Amygdala (tissue), 56 donors: ENCODE measurements around the gene QSOX1.
A peak's percentile ranks its signal among the peaks of the same experiment; 100 is the strongest.

ENCODE experiments used
- DNase-seq, 56 donors: peaks; one replicate each; lab custom pipeline; 2025; lab: John Stamatoyannopoulos, UW

The QSOX1 gene

DNA sequence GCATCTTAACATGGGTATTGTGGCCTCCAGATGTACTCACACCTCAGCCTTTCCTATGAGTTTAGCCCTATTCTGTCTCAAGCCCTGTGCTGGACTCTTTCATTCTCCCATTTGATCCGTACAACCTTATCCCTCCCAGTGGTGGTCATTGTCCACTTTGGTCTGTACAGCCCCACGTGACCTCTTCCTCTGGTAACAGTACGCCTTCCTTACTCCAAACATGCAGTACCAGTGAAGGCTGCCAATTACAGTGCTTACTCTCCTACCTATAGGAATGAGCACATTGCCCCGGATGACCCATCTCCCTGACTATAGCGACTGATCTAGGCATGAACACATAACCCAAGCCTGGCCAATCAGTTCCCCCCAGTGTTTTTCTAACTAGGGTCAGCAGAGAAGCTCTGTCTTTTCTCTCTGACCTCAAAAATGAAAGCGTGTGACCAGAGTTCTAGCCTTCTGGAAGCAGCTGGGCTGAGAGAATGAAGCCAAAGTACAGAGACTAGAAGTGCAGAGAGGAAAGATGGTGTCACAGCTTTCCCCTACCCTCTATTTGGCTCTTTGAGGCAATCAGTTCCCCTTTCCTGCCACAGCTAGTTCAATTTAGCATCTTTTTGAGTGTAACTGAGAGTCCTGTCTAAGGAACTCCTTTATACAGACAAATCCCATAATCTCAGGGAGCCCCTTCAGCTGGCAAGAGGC lies 9.9 kb upstream of the QSOX1 start:
- no peak for DNase-seq

DNA sequence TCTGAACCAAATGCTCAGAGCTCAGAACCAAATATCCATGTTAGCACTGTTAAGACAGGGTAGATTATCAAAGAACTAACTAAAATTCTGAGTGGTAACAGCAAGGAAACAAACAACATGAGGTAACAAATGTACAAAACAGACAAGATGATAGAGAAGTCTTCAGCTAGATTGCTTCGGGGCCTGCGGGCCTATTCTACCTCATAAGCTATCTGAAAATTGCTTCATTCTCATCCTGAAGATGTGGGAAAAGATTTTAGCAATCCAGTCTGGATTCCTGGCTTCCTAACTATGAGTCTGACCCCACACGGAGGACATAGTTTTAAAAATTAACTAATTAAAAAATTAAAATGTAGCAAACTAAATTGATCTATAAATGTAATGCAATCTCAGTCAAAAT lies 9.2 kb upstream of the QSOX1 start:
- no peak for DNase-seq

DNA sequence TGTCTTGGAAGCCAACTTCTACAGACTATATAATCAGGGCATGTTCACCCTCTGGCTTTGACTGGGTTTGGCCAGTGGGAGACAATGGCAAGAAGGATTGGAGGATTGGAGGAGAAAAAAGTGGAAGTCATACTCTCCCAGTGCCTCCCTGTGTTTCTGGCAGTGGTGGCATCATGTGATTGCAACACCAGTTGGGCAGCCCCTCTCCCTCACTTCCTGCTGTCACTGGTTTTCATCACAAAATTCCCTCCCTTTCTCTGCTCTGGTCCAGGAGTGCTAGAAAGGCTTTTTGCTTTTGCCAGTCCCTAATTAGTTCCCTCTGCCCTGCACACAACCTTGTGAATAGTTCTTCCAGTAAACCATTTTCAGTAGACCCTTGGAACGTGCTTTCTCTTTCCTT lies 3.7 kb upstream of the QSOX1 start:
- DNase-seq: no peak

DNA sequence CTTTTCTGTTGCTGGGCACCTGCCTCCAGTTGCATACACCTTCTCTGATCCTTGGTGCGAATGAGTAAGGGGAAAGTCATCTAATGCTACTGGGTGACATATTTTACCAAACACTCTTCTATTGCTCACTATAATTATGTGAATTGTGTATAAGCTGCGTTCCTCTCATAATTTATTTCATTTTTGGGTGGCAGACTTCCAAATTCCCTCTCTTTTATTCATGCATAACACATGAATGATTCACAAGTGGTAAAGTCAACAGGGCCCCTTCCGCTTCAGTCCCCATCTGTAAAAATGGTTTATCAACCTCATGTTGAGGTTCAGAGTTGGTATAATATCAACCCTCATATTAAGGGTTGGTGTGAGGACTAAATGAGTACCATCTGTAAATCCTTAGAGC lies 3.2 kb upstream of the QSOX1 start:
- DNase-seq: no peak

GRCh38 chr1:180152588-180152987 lies 2.1 kb upstream of the QSOX1 start:
- DNase-seq: no peak

GRCh38 chr1:180153032-180153431 lies 1.6 kb upstream of the QSOX1 start:
- no peak for DNase-seq

DNA sequence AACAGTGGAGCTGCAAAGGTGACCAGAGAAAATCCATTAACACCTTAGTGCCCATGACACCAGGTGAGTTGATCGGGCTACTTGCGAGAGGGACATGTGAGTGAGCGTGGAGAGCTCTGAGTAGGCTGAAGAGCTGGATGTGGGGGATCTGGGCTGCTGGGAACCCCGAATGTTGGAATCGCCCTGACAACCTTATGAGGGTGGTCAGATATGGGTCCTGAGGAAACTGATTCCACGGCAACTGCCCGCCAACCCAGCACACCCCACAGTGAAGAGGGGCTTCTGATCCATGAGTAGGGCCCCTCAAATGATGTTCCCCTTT lies 705 bp upstream of the QSOX1 start:
- DNase-seq: peak in 1 of 56 donors; percentile 54

DNA sequence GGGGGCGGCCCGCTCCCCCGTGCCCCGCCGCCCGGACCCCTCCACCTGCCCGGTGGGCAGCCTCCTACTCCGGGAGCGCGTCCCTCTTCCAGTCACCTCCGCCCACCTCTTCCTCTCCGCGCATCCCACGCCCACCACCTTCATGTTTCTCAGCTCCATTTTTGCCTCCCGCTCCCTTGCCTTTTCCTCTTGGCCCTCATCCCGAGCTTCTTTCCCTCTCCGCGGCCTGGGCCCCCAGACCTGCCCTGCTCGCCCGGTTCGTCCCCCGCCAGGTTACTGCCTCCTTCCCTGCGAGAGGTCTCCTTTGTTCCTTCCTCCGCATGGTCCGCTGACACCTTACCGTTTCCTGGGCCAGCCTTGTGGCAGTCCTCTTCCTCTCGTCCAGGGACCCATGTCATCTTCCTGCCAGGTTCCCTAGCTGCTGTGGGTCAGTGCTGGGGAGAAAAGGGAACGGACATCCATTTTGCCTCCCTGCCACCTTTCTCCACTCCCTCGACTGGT lies 563 bp downstream of the QSOX1 start:
- peak in 6 of 56 donors; percentile 33 to 68 (median 44) for DNase-seq

DNA sequence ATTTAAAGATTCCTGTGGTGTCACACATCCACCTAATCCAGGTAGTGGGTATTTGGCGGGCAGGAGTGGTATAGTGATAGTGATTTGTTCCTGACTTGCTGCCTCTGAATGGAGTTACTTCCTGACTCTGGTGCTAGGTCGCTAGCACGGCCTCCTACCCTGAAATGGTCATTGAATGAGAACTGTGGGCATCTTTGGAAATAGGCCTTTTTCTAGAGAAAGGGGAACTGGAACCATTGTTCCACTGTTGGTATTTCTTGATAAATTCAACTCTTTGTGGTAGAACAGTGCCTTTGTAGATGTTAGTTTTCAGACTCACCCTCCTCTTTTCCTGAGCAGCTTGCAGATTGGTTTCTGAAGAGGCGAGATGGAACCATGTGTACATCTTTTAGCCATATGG lies 1.5 kb downstream of the QSOX1 start:
- DNase-seq: no peak

DNA sequence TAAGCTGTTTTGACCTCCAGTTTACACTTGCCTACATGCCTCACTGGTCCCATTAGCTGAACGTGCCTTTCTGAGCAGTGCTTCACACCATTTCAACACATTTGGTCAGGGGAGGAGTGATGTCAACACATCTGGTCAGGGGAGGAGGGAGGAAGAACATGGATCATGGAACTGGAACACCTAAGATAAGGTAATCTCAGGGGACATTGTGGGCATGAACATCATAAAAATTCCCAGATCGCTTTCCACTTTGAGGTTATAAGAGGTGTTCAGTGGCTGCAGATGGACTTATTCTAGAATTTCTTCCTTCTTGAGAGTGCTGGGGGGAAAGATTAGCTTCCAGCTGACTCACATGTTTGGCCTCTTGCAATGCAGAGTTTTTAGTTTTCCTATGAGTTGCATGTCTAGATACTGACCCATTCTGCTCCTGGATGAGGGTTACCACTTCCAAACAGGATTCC lies 2.0 kb downstream of the QSOX1 start:
- DNase-seq: no peak

DNA sequence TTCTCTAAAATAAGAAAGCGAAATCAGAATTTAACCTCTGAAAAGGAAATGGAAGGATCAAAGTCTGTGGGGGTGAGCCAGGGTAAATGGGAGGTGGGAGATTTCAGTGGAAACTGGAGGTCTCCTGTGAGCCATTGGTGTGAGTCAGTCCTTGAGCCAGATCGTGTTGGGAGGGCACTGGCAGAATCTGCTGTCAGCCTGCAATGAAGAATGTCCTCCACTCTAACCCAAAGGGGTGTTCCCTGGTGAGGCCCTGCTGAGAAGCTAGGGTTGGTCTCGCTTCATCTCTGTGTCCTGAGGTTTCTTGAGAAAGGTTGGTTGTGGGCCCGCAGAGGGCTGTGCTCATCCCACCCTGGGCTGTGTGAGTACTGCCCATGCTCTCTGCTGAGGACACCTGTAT lies 2.4 kb downstream of the QSOX1 start:
- DNase-seq: no peak

DNA sequence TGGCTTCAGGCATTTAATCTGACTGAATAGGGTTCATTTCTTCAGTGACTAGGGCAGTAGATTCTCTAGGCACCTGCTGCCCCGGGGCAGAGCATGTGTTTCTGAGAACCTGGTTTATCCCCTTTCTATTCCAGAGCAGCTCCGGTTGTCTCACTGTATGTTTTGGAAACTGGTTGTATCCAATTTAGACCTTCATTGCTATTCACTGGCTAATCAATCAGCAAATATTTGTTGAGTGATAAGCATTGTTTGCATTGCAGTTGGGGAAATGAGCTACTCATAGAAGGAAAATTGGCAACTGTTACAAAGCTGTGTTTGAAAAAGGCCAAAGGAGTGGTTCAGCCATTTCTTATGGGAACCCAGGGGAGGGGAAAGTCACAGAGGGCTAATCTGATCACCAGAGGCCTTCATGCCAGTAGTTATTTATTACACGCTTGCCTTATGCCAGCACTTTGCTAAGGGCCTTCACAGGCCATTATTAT lies 2.9 kb downstream of the QSOX1 start:
- no peak for DNase-seq

DNA sequence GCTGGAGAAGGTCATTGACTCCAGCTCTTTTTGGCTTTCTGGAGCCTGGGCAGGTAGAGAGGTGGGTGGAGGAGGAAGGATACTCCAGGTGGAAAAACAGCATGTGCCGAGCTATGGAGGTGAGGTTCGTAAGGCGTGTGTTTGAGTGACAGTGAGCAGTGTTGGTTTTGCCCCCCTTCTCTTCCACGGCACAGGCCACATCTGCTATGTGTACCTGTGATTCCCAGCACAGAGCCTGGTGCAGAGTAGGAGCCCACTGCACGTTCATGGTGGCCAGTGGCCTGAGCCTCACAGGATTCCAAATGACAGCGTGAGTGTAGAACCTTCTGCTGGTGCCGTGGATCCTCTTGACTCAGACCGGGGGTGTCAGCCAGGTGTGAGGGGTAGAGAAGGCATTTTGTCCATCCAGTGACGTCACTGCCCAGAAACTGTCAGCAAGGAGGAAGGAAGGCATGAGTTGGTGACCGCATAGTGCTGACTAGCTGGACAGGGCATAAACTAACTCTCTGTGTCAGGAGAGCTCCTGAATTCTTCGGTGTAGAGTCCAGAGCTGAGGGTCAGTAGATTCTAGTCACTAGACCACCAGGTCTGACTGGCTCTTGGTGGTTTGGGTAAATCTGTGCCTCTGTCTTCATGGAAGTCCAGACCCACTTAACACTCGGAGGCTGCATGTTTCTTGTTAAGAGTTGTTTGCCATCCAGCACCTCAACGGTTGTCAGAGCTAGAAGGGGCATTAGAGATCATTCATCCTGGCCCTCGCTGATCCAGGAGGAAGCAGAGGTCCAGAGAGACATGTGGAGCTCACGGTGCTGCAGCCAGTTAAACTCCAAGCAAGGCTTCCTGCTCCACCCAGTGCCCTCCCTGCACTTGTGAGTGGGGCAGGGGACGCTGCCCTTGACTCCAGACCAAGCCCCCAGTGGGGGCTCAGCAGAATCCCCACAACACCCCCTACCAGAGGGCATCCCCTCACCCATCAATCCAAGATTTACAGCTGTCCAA lies 3.8 kb downstream of the QSOX1 start:
- DNase-seq: no peak

DNA sequence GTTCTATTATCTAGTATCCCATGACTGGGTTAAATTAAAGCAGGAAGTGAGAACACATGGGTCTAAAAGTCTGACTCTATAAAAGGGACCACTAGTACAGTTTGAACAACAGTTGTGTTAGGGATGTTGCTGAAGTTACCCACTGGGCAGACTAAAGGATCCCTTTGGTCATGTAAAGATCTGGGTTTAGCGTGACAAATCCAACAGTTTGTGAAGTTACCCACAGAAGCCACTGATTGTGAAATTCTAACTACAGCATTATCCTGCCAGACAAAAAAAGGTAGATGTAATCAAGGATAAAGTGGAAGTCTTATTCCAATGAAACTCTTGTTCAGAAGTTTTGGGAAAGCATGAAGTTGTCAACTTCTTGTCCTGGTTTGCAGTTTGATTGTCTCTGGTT lies 5.7 kb downstream of the QSOX1 start:
- no peak for DNase-seq

GRCh38 chr1:180163041-180163440 lies 8.4 kb downstream of the QSOX1 start:
- no peak for DNase-seq

GRCh38 chr1:180165096-180165495 lies 10.4 kb downstream of the QSOX1 start:
- DNase-seq: no peak

- DNase-seq: peak in 5 of 56 donors; percentile 14 to 46 (median 22)
These were observed 11.1 kb downstream of the QSOX1 start for GRCh38 chr1:180165509-180166435.

DNA sequence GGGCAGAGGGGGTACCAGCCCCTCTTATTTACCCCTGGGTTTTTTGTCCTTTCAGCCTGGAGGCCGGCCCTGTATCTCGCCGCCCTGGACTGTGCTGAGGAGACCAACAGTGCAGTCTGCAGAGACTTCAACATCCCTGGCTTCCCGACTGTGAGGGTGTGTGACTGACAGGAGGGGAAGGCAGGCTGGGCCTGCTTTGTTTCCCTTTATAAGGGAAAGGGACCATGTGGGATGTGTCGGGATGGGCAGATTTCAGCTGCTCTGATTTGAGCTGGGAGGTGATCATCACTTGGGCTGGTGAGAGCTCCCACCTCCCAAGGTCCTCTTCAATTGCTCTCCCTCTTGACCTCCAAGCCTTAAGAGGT lies 11.7 kb downstream of the QSOX1 start:
- DNase-seq: peak in 4 of 56 donors; percentile 17 to 27 (median 20)

DNA sequence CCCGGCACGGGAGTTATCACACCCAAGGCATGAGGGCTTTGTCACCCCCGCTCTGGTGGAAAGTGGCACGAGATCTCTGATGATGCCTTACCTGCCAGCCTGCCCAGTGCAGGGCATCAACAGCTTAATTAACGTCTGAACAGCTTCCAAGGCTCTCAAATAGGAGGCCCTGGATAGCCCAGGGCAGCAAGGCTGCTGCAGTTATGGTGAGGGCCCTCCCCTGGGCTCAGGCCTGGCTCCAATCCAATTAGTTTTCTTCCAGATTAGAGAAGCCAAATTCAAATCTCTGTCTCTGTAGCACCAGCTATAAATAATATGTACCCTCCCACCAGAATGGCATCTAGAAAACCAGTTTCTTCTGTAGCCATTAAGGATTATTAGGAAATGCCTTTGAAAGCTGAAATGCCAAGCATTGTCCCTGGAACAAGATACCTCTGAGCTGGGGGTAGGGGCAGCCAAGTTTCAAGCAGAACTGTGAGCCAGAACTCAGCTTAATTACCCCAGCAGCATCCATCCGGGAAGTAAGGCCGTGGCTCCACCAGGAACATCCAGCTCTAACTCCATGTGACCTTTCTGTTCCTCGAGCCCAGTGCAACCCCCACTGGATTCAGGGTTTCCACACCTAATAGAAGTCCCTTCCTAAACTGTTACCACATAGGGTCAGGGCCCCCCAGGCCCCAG lies 12.5 kb downstream of the QSOX1 start:
- peak in 7 of 56 donors; percentile 19 to 46 (median 28) for DNase-seq
